ENCODE data around the gene CACNA1E. TPM values are rescaled to one million over a fixed set of nuclear protein-coding genes. Genes with fewer than 3 reads are reported as not detected.

The CACNA1E gene
- total RNA-seq, 2 experiments from 2014 or later = not detected

DNA sequence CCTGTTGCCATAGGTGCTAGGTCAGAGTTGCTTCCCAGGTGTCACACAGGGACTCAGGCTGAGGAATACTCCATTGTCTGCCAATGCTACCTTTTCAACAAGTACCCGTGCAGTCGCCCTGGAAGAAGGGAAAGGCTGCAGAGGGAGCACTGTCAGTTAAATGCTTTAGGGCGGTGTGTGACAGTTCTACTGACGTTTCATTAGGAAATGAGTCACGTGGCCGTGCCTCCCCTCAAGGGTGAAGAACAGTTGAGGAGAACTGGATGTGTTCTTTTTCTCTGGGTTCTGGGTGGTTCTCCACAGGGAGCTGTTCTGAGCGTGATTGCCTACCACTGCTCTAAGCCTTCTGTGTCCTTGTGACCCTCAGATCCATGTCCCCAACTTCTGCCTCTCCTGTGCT is 197.6 kb downstream of the CACNA1E start:
- Histone ChIP-seq H3K4me1 (ENCODE audit: insufficient read depth, low read length, poor library complexity, severe bottlenecking) (no peaks in the 10 kb centered on the region), H3K9me3 (ENCODE audit: low read length) (no peaks in the 10 kb centered on the region), H3K79me2 (ENCODE audit: insufficient read depth, low read depth, low read length) (no peaks in the 10 kb centered on the region), H3K36me3 (ENCODE audit: insufficient read depth, low read length) (no peaks in the 10 kb centered on the region), H2AFZ (ENCODE audit: low read length) (no peak overlapping the region), H3K27ac (ENCODE audit: low read depth, low read length, poor library complexity, severe bottlenecking) (no peak overlapping the region), H3K9me2 (ENCODE audit: insufficient read depth, low read length) (no peaks in the 10 kb centered on the region), H3K4me3 (ENCODE audit: low read depth, low read length, poor library complexity, severe bottlenecking) (no peak overlapping the region), H3K4me2 (ENCODE audit: low read length) (no peak overlapping the region), H4K20me1 (ENCODE audit: insufficient read depth, low read length) (no peaks in the 10 kb centered on the region)
- TF ChIP-seq CTCF (conservative IDR thresholded peaks at IDR 0.05; ENCODE audit: low read length) (no peak), EZH2phosphoT487 (IDR thresholded peaks at IDR 0.05; ENCODE audit: borderline replicate concordance, low read depth, low read length) (no peak)
- ChIA-PET POLR2A (no interaction called here), CTCF (ENCODE audit: unreplicated experiment) (no interaction called here)
- no peak for DNase-seq (ENCODE audit: low spot score)
- intact Hi-C loops (cut with micrococcal nuclease; ENCODE audit: unreplicated experiment) = no loop called here
- BruUV-seq (replicated peaks) = no TSS peak

DNA sequence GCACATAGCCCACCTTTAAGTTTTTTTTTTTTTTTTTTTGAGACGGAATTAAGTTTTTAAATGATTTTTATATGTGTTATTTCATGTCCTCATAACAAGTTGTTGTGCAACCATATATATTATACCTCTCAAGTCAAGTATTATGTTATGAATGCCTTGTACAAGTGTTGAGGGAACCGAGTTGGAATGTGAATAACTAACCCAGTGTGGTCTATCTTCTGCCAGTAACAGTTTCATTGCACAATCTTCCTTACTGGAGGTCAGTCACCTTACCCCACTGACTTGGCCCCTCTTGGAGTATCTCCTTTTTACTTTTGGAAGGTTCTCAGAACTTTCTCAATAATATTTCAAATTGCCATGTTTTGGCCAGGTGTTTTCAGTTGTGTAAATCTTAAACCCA is 201.9 kb downstream of the CACNA1E start:
- Histone ChIP-seq H3K9me2 (ENCODE audit: insufficient read depth, low read length) (no peaks in the 10 kb centered on the region), H3K79me2 (ENCODE audit: insufficient read depth, low read depth, low read length) (no peaks in the 10 kb centered on the region), H3K36me3 (ENCODE audit: insufficient read depth, low read length) (no peaks in the 10 kb centered on the region), H3K9me3 (ENCODE audit: low read length) (no peaks in the 10 kb centered on the region), H3K4me3 (ENCODE audit: low read depth, low read length, poor library complexity, severe bottlenecking) (no peak overlapping the region), H3K4me2 (ENCODE audit: low read length) (no peak overlapping the region), H4K20me1 (ENCODE audit: insufficient read depth, low read length) (no peaks in the 10 kb centered on the region), H3K27ac (ENCODE audit: low read depth, low read length, poor library complexity, severe bottlenecking) (no peak overlapping the region), H3K4me1 (ENCODE audit: insufficient read depth, low read length, poor library complexity, severe bottlenecking) (no peaks in the 10 kb centered on the region), H2AFZ (ENCODE audit: low read length) (no peak overlapping the region)
- intact Hi-C loops (cut with micrococcal nuclease; ENCODE audit: unreplicated experiment) = no loop called here
- POLR2A ChIA-PET = no interaction called here
- no peak for DNase-seq (ENCODE audit: low spot score)
- no peak for TF ChIP-seq EZH2phosphoT487 (IDR thresholded peaks at IDR 0.05; ENCODE audit: borderline replicate concordance, low read depth, low read length)
- no peak for TF ChIP-seq CTCF (conservative IDR thresholded peaks at IDR 0.05; ENCODE audit: low read length)
- CTCF ChIA-PET (ENCODE audit: unreplicated experiment) = no interaction called here
- BruUV-seq (replicated peaks) = no TSS peak

DNA sequence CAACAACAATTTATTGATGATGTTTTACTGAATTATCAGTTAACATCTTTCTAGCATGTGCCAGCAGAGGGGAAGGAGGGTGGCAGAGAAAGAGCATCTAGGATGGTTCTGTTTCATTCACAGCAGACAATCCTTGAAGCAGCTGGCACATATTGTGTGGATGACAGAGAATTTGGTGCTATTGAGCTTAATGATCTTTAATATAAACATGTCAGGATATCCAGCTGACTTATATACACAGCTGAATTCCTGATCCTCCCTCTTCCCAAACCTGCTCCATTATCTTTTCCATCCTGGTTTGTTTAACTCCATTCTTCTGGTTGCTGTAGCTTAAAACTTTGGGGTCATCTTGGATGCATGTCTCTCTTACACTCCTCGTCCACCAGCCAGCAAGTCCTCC is 218.6 kb downstream of the CACNA1E start:
- H3K4me3 ChIP-seq (ENCODE audit: low read depth, low read length, poor library complexity, severe bottlenecking) = no peak overlapping the region
- no TSS peak for BruUV-seq (replicated peaks)
- POLR2A ChIA-PET = interaction anchor here (0.8 kb wide), 1 partner anchor 108 kb away, joined by 3 read pairs; no protein-coding TSS in a partner anchor
- no peaks in the 10 kb centered on the region for H4K20me1 ChIP-seq (ENCODE audit: insufficient read depth, low read length)
- H3K27ac ChIP-seq (ENCODE audit: low read depth, low read length, poor library complexity, severe bottlenecking) = no peak overlapping the region
- H3K9me3 ChIP-seq (ENCODE audit: low read length) = no peaks in the 10 kb centered on the region
- CTCF ChIA-PET (ENCODE audit: unreplicated experiment) = no interaction called here
- no peak overlapping the region for H3K4me2 ChIP-seq (ENCODE audit: low read length)
- no peak for TF ChIP-seq EZH2phosphoT487 (IDR thresholded peaks at IDR 0.05; ENCODE audit: borderline replicate concordance, low read depth, low read length)
- H3K4me1 ChIP-seq (ENCODE audit: insufficient read depth, low read length, poor library complexity, severe bottlenecking) = no peaks in the 10 kb centered on the region
- no peaks in the 10 kb centered on the region for H3K9me2 ChIP-seq (ENCODE audit: insufficient read depth, low read length)
- no peak for DNase-seq (ENCODE audit: low spot score)
- intact Hi-C loops (cut with micrococcal nuclease; ENCODE audit: unreplicated experiment) = no loop called here
- H3K79me2 ChIP-seq (ENCODE audit: insufficient read depth, low read depth, low read length) = no peaks in the 10 kb centered on the region
- H2AFZ ChIP-seq (ENCODE audit: low read length) = no peak overlapping the region
- no peaks in the 10 kb centered on the region for H3K36me3 ChIP-seq (ENCODE audit: insufficient read depth, low read length)

All from OCI-LY7 (cell line).